ENCODE data around the gene PLCD1.

Gene PLCD1

GRCh38 chr3:38006031-38006430 is 23.4 kb downstream of the PLCD1 start:
- Histone ChIP-seq H3K4me3 (no peak overlapping the region), H3K27ac (peak overlapping the region in 1 of 2 donors; percentile 38)
- DNase-seq (ENCODE audit: low spot score), result no peak
- TF ChIP-seq CTCF (IDR thresholded peaks at IDR 0.05), result no peak

- no peak for DNase-seq (ENCODE audit: low spot score)
- peak overlapping the region in 1 of 2 donors; percentile 56 for H3K27ac ChIP-seq
- H3K4me3 ChIP-seq, result no peak overlapping the region
- TF ChIP-seq CTCF (IDR thresholded peaks at IDR 0.05), result no peak
Observed at GRCh38 chr3:38005076-38006020, 24.1 kb downstream of the PLCD1 start.

DNA sequence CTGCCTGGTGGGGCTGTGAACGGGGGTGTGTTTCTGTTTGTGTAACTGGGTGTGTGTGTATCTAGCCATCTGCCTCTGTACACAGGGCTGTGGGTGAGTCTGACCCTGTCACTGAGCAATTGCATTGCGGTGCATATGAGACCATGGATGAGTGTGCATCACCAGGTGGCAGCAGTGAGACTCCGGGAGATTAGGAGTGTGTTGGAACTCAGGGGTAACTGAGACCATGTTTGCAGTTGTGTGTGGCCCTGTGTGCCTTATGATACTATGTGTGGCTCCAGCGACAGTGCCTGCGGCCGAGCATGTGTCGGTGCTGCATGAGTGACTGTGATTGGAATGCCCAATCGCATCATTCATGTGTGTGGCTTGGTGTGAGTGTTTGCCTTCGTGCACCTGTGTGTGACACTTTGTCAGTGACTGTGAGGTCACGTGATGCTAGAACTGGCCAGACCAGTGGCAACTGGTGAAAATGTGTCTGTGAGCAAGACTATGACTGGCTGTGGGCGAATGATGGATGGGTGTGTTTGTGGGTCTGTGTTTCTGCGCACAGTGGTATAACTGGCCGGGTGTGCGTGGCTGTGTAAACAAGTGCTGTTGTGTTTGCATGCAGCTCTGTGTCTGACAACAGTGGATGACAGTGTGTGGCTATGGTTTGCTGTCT is 24.9 kb downstream of the PLCD1 start:
- DNase-seq (ENCODE audit: low spot score), result no peak
- Histone ChIP-seq H3K27ac (peak overlapping the region in 1 of 2 donors; percentile 56), H3K4me3 (no peak overlapping the region)
- peak; percentile 44 for TF ChIP-seq CTCF (IDR thresholded peaks at IDR 0.05)

GRCh38 chr3:38003817-38004414 is 25.5 kb downstream of the PLCD1 start:
- no peak for DNase-seq (ENCODE audit: low spot score)
- Histone ChIP-seq H3K4me3 (no peak overlapping the region), H3K27ac (peak overlapping the region in 1 of 2 donors; percentile 56)
- TF ChIP-seq CTCF (IDR thresholded peaks at IDR 0.05), result no peak

- H3K27ac ChIP-seq, result peak overlapping the region in 1 of 2 donors; percentile 56
Observed at GRCh38 chr3:38003371-38003816, 26.0 kb downstream of the PLCD1 start.

GRCh38 chr3:38002940-38003339 is 26.5 kb downstream of the PLCD1 start:
- TF ChIP-seq CTCF (IDR thresholded peaks at IDR 0.05), result no peak
- no peak for DNase-seq (ENCODE audit: low spot score)
- Histone ChIP-seq H3K4me3 (no peak overlapping the region), H3K27ac (peak overlapping the region in 1 of 2 donors; percentile 56)

More at GRCh38 chr3:38003371-38003816, 26.0 kb downstream of the PLCD1 start:
- no peak overlapping the region for H3K4me3 ChIP-seq
- no peak for DNase-seq (ENCODE audit: low spot score)
- peak; percentile 89 for TF ChIP-seq CTCF (IDR thresholded peaks at IDR 0.05)
